GM12878 (cell line): ENCODE data around the gene DAAM2. TPM values are rescaled to one million over a fixed set of nuclear protein-coding genes. Genes with fewer than 3 reads are reported as not detected.

Source experiments
- BACH1 ChIP-seq: fragments of 450-650 bp; IDR thresholded peaks from 2 replicates; pipeline ENCODE4 v1.6.1; 2017; ENCODE audit warnings: mild to moderate bottlenecking, borderline replicate concordance
- BCLAF1 ChIP-seq: fragments of 450-650 bp; IDR thresholded peaks from 2 replicates; pipeline ENCODE4 v1.6.1; 2017; ENCODE audit warnings: antibody characterized with exemption, mild to moderate bottlenecking, moderate library complexity
- CEBPZ ChIP-seq: fragments of 150-350 bp; IDR thresholded peaks from 2 replicates; pipeline ENCODE4 v1.6.1; 2016; ENCODE audit warnings: low read depth, low read length
- CUX1 ChIP-seq: IDR thresholded peaks from 2 replicates; pipeline ENCODE4 v1.6.1; 2012; ENCODE audit warnings: improper control_type of control experiment, low read depth, low read length; ENCODE audit not compliant: insufficient replicate concordance
- NFYA ChIP-seq: IDR thresholded peaks from 2 replicates; pipeline ENCODE4 v1.6.1; 2011; ENCODE audit warnings: low read depth, mild to moderate bottlenecking, low read length, improper control_type of control experiment, borderline replicate concordance
- TBL1XR1 ChIP-seq: IDR thresholded peaks from 2 replicates; pipeline ENCODE4 v1.6.1; 2012; ENCODE audit warnings: low read depth, low read length, improper control_type of control experiment
- polyA plus RNA-seq, 11 experiments: library from polyadenylated mRNA; depleted of rRNA in 4 of 11; unstranded in 6 of 11; stranded (reverse) in 5 of 11; fragments of >200 nt; fragmentation: Nextera tagmentation in 4 of 11; fragmentation: Illumina TruSeq in 1 of 11; extraction: Ambion mirVana in 4 of 11; extraction: Trizol in 1 of 11; gene quantifications; 1 replicate in 1 of 11; 2 replicates in 10 of 11; pipeline versions ENCODE4 v1.2.1 to v1.2.3, GENCODE V29; 2011 to 2016; ENCODE audit warnings: inconsistent platforms in 2 of 11, missing spikeins in 2 of 11, low read depth in 1 of 11
- total RNA-seq, 4 experiments: library from RNA; depleted of rRNA in 3 of 4; stranded (reverse); fragments of >200 nt in 3 of 4; fragmentation: Illumina TruSeq in 1 of 4; extraction: Trizol in 1 of 4; gene quantifications; 2 replicates each; pipeline versions ENCODE4 v1.2.1 to v1.2.3, GENCODE V29; 2013 to 2021
- TF ChIP-seq, protein P1 (sequence below): IDR thresholded peaks from 2 replicates; pipeline ENCODE4 v1.6.1; 2011; ENCODE audit warnings: mild to moderate bottlenecking, low read depth, low read length, moderate library complexity; ENCODE audit not compliant: insufficient replicate concordance

The DAAM2 gene
- total and polyA plus RNA-seq, 10 of the 15 experiments (the other 5 are each of a cell fraction or from before 2014, with no cell fraction given) = 0.05 to 0.22 TPM; not detected in 8

DNA sequence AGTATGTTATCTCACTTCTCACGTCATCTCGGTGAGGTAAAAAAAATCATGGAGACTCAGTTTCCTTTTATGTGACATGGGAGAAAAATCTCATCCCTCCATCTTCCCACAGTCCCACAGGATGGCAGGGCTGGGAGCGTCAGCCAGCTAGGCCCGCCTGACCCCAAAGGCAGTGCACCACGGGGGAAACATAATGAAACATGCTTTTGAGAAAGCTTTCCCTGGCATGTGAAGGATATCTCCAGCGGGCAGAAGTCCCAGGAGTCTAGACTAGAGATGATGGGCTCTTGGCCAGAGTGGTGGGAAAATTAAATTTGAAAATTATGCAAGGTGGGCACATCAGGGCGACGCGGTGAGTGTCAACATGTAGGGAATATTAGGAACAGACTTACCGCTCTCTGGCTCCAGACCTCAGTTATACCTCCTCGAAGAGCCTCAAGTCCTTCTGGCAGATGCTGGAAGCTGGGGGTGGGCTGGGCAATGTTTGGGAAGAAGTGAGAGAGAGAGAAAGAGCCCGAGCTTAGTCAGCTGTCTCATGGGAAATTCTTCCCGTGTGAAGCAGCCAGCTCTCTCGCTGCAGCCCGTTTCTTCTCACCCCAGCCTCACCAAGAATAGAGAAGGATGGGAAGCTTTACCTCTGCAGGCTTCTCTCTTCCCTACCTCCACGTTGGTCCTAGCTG is 89.8 kb downstream of the DAAM2 start (continued):
- TF ChIP-seq CUX1 (no peak), CEBPZ (no peak), BCLAF1 (no peak), TBL1XR1 (no peak), NFYA (no peak), BACH1 (no peak)
- TF ChIP-seq, protein P1, sequence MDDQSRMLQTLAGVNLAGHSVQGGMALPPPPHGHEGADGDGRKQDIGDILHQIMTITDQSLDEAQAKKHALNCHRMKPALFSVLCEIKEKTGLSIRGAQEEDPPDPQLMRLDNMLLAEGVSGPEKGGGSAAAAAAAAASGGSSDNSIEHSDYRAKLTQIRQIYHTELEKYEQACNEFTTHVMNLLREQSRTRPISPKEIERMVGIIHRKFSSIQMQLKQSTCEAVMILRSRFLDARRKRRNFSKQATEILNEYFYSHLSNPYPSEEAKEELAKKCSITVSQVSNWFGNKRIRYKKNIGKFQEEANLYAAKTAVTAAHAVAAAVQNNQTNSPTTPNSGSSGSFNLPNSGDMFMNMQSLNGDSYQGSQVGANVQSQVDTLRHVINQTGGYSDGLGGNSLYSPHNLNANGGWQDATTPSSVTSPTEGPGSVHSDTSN = no peak
